Measurements from ENCODE around the gene GALM.
"Not testable (repeated sequence)": the region's sequence is repeated elsewhere in the genome, so short reads cannot be mapped to it uniquely, and the experiment has no call there.

GALM gene

GRCh38 chr2:38650012-38650411, 15.9 kb upstream of the GALM start:
- no peak for DNase-seq (ENCODE audit: low read depth)

GRCh38 chr2:38650717-38651116, 15.2 kb upstream of the GALM start:
- no peak for DNase-seq (ENCODE audit: low read depth)

GRCh38 chr2:38652431-38653273, 13.3 kb upstream of the GALM start:
- DNase-seq (ENCODE audit: low read depth) = no peak

GRCh38 chr2:38653380-38653714, 12.6 kb upstream of the GALM start:
- no peak for DNase-seq (ENCODE audit: low read depth)

- no peak for DNase-seq (ENCODE audit: low read depth)
These were observed 12.0 kb upstream of the GALM start for GRCh38 chr2:38653715-38654527.

- no peak for DNase-seq (ENCODE audit: low read depth)
These were observed 11.2 kb upstream of the GALM start for GRCh38 chr2:38654528-38655381.

GRCh38 chr2:38655441-38655840, 10.5 kb upstream of the GALM start:
- DNase-seq (ENCODE audit: low read depth) = no peak

- DNase-seq (ENCODE audit: low read depth) = no peak
These were observed 8.9 kb upstream of the GALM start for GRCh38 chr2:38656866-38657480.

- no peak for DNase-seq (ENCODE audit: low read depth)
These were observed 7.3 kb upstream of the GALM start for GRCh38 chr2:38658613-38659012.

GRCh38 chr2:38659115-38659514, 6.8 kb upstream of the GALM start:
- DNase-seq (ENCODE audit: low read depth) = no peak

GRCh38 chr2:38660282-38660681, 5.6 kb upstream of the GALM start:
- no peak for DNase-seq (ENCODE audit: low read depth)

- DNase-seq (ENCODE audit: low read depth) = no peak
These were observed 4.6 kb upstream of the GALM start for GRCh38 chr2:38661306-38661705.

GRCh38 chr2:38666556-38666910, 619 bp downstream of the GALM start:
- no peak for DNase-seq (ENCODE audit: low read depth)

- no peak for DNase-seq (ENCODE audit: low read depth)
These were observed 2.2 kb downstream of the GALM start for GRCh38 chr2:38668092-38668491.

GRCh38 chr2:38668779-38669479, 3.0 kb downstream of the GALM start:
- DNase-seq (ENCODE audit: low read depth) = no peak

- no peak for DNase-seq (ENCODE audit: low read depth)
These were observed 5.4 kb downstream of the GALM start for GRCh38 chr2:38671303-38671702.

GRCh38 chr2:38671946-38672345, 6.0 kb downstream of the GALM start:
- DNase-seq (ENCODE audit: low read depth) = no peak

GRCh38 chr2:38672445-38673391, 6.8 kb downstream of the GALM start:
- no peak for DNase-seq (ENCODE audit: low read depth)

- no peak for DNase-seq (ENCODE audit: low read depth)
These were observed 10.8 kb downstream of the GALM start for GRCh38 chr2:38676681-38677080.

GRCh38 chr2:38680868-38681267, 15.0 kb downstream of the GALM start:
- DNase-seq (ENCODE audit: low read depth) = not testable (repeated sequence)
